H1 (cell line): ENCODE results near the gene KLHL21. TPM values are rescaled to one million over a fixed set of nuclear protein-coding genes. Genes with fewer than 3 reads are reported as not detected.

ENCODE experiments used
- CTCF ChIA-PET: fragments of 300-600 bp; sonication (Branson Sonifier 250); formaldehyde crosslinking; loops from one replicate; lab custom pipeline; 2021; ENCODE audit not compliant: partially characterized antibody; lab: Charles Lee
- POLR2A ChIA-PET: fragments of 300-600 bp; sonication (Branson Sonifier 250); formaldehyde crosslinking; loops from one replicate; lab custom pipeline; 2021; ENCODE audit warnings: inconsistent platforms; ENCODE audit not compliant: partially characterized antibody; lab: Charles Lee
- DNase-seq, 2 experiments: peaks; one replicate each; pipeline versions ENCODE4 v3.0.0 to v3.0.0-alpha.2; 2010 to 2022; ENCODE audit warnings: low spot score in 2 of 2, low read depth in 1 of 2, mixed read lengths in 1 of 2
- FAIRE-seq: peaks from 2 replicates; lab custom pipeline; 2011; peaks lifted over from hg19 to GRCh38; lab: Jason Lieb, UNC
- H2AFZ ChIP-seq: 2 replicates; pipeline ENCODE4 v1.8.1; 2012; ENCODE audit warnings: low read length, inconsistent platforms
- H2AK5ac ChIP-seq: 2 replicates; pipeline ENCODE4 v1.6.1; 2013; ENCODE audit warnings: low read depth, low read length
- H2BK120ac ChIP-seq: replicated peaks from 2 replicates; pipeline ENCODE3; 2013; ENCODE audit warnings: low read depth, low read length, inconsistent platforms
- H2BK12ac ChIP-seq: 2 replicates; pipeline ENCODE4 v1.6.1; 2013; ENCODE audit warnings: low read depth, low read length
- H2BK15ac ChIP-seq: 2 replicates; pipeline ENCODE4 v1.6.1; 2013; ENCODE audit warnings: low read length
- H2BK20ac ChIP-seq: 2 replicates; pipeline ENCODE4 v1.6.1; 2013; ENCODE audit warnings: low read length
- H2BK5ac ChIP-seq: 2 replicates; pipeline ENCODE4 v1.6.1; 2013; ENCODE audit warnings: low read depth, low read length
- H3K14ac ChIP-seq: 2 replicates; pipeline ENCODE4 v1.6.1; 2013; ENCODE audit warnings: inconsistent platforms; ENCODE audit not compliant: insufficient read length
- H3K18ac ChIP-seq: 2 replicates; pipeline ENCODE4 v1.6.1; 2013; ENCODE audit warnings: low read length; ENCODE audit errors: extremely low read depth
- H3K23ac ChIP-seq: 2 replicates; pipeline ENCODE4 v1.6.1; 2013; ENCODE audit warnings: inconsistent platforms; ENCODE audit not compliant: insufficient read length
- H3K23me2 ChIP-seq: 2 replicates; pipeline ENCODE4 v1.6.1; 2013; ENCODE audit warnings: low read depth, low read length
- H3K27ac ChIP-seq: 2 replicates; pipeline ENCODE4 v1.6.1; 2011; ENCODE audit warnings: low read depth, low read length, inconsistent platforms
- H3K27me3 ChIP-seq, 4 experiments: replicated peaks in 1 of 4; 1 replicate in 1 of 4; 2 replicates in 3 of 4; pipeline versions ENCODE4 v1.6.1 to v1.8.1; 2011 to 2013; ENCODE audit warnings: low read length in 3 of 4, mild to moderate bottlenecking in 3 of 4, inconsistent platforms in 2 of 4, mixed read lengths in 2 of 4, moderate library complexity in 1 of 4; ENCODE audit not compliant: control insufficient read depth in 3 of 4, insufficient read depth in 3 of 4; ENCODE audit errors: extremely low read depth in 1 of 4
- H3K36me3 ChIP-seq, 4 experiments: 2 replicates each; pipeline versions ENCODE4 v1.6.1 to v1.8.1; 2011 to 2013; ENCODE audit warnings: mild to moderate bottlenecking in 4 of 4, low read length in 3 of 4, moderate library complexity in 2 of 4, control low read depth in 1 of 4, inconsistent platforms in 1 of 4; ENCODE audit not compliant: insufficient read depth in 4 of 4, control insufficient read depth in 2 of 4
- H3K4ac ChIP-seq: replicated peaks from 2 replicates; pipeline ENCODE3; 2013; ENCODE audit warnings: low read length, low read depth, mixed read lengths, inconsistent platforms; ENCODE audit not compliant: insufficient read length
- H3K4me1 ChIP-seq, 4 experiments: replicated peaks in 1 of 4; 1 replicate in 1 of 4; 2 replicates in 3 of 4; pipeline versions ENCODE4 v1.6.1 to v1.8.1; 2011 to 2013; ENCODE audit warnings: low read length in 3 of 4, inconsistent platforms in 2 of 4, mixed read lengths in 1 of 4; ENCODE audit not compliant: insufficient read depth in 4 of 4, control insufficient read depth in 3 of 4
- H3K4me2 ChIP-seq, 2 experiments: 2 replicates each; pipeline versions ENCODE4 v1.6.1 to v1.8.1; 2011 to 2013; ENCODE audit warnings: low read depth in 2 of 2, low read length in 2 of 2, control low read depth in 1 of 2, inconsistent platforms in 1 of 2, mild to moderate bottlenecking in 1 of 2; ENCODE audit not compliant: insufficient read depth in 1 of 2
- H3K4me3 ChIP-seq, 4 experiments: fragments of 200-600, 300-600 bp in 1 of 4; sonication (generic), shearing (Covaris generic), sonication (Bioruptor Twin) in 1 of 4; 2 replicates each; pipeline versions ENCODE4 v1.5.1 to v1.8.1; 2011 to 2016; ENCODE audit warnings: low read length in 4 of 4, low read depth in 3 of 4, control low read depth in 2 of 4, inconsistent platforms in 2 of 4, mild to moderate bottlenecking in 2 of 4, mixed read lengths in 1 of 4, moderate library complexity in 1 of 4; ENCODE audit not compliant: insufficient read depth in 2 of 4; ENCODE audit errors: extremely low read depth in 1 of 4
- H3K56ac ChIP-seq: replicated peaks from 2 replicates; pipeline ENCODE3; 2013; ENCODE audit warnings: low read depth, mild to moderate bottlenecking, mixed read lengths, low read length, inconsistent platforms; ENCODE audit not compliant: insufficient read length
- H3K79me1 ChIP-seq: 2 replicates; pipeline ENCODE4 v1.6.1; 2013; ENCODE audit warnings: low read depth, low read length, control low read depth
- H3K79me2 ChIP-seq, 2 experiments: 2 replicates each; pipeline versions ENCODE4 v1.6.1 to v1.8.1; 2012 to 2013; ENCODE audit warnings: low read length in 2 of 2, mild to moderate bottlenecking in 2 of 2, inconsistent platforms in 1 of 2; ENCODE audit not compliant: insufficient read depth in 2 of 2, control insufficient read depth in 1 of 2
- H3K9ac ChIP-seq, 4 experiments: replicated peaks in 1 of 4; 1 replicate in 1 of 4; 2 replicates in 3 of 4; pipeline versions ENCODE4 v1.6.1 to v1.8.1; 2011 to 2013; ENCODE audit warnings: low read depth in 3 of 4, low read length in 3 of 4, control low read depth in 2 of 4, mild to moderate bottlenecking in 2 of 4, moderate library complexity in 2 of 4, inconsistent platforms in 1 of 4; ENCODE audit errors: extremely low read depth in 1 of 4
- H3K9me3 ChIP-seq, 2 experiments: 2 replicates each; pipeline versions ENCODE4 v1.6.1 to v1.8.1; 2012 to 2013; ENCODE audit warnings: mild to moderate bottlenecking in 2 of 2, moderate library complexity in 2 of 2, control low read depth in 1 of 2, inconsistent platforms in 1 of 2, low read depth in 1 of 2, low read length in 1 of 2, mixed read lengths in 1 of 2; ENCODE audit not compliant: insufficient read depth in 2 of 2
- H4K20me1 ChIP-seq, 2 experiments: replicated peaks in 1 of 2; 2 replicates each; pipeline versions ENCODE3 to v1.8.1; 2011 to 2013; ENCODE audit warnings: inconsistent platforms in 2 of 2, low read length in 2 of 2, mild to moderate bottlenecking in 1 of 2; ENCODE audit not compliant: insufficient read depth in 2 of 2, control insufficient read depth in 1 of 2
- H4K5ac ChIP-seq: 2 replicates; pipeline ENCODE4 v1.6.1; 2013; ENCODE audit warnings: low read length, low read depth, mixed read lengths, inconsistent platforms; ENCODE audit not compliant: insufficient read length
- H4K8ac ChIP-seq: 2 replicates; pipeline ENCODE4 v1.8.0; 2013; ENCODE audit warnings: mild to moderate bottlenecking, moderate library complexity, low read length, inconsistent platforms; ENCODE audit not compliant: insufficient read depth; ENCODE audit errors: extremely low read depth
- H4K91ac ChIP-seq: replicated peaks from 2 replicates; pipeline ENCODE3; 2013; ENCODE audit warnings: low read length, mixed read lengths, inconsistent platforms; ENCODE audit not compliant: insufficient read length
- EZH2 ChIP-seq: fragments of 200-600 bp; sonication (generic); IDR thresholded peaks from 2 replicates; pipeline ENCODE4 v1.7.1; 2012; ENCODE audit warnings: low read depth, mild to moderate bottlenecking, moderate library complexity, low read length, inconsistent platforms; ENCODE audit not compliant: severe bottlenecking
- HDAC6 ChIP-seq: IDR thresholded peaks from one replicate; pipeline ENCODE4 v1.7.1; 2012; ENCODE audit warnings: low read depth, mild to moderate bottlenecking, inconsistent platforms, low read length, moderate library complexity
- JUN ChIP-seq: IDR thresholded peaks from 2 replicates; pipeline ENCODE4 v1.6.1; 2011; ENCODE audit warnings: low read depth, mild to moderate bottlenecking, improper control_type of control experiment, low read length
- SP1 ChIP-seq: IDR thresholded peaks from 2 replicates; pipeline ENCODE4 v1.6.1; 2011; ENCODE audit warnings: low read depth, low read length
- SP4 ChIP-seq: IDR thresholded peaks from 2 replicates; pipeline ENCODE4 v1.6.1; 2012; ENCODE audit warnings: low read length, inconsistent platforms
- WGBS, 2 experiments: shearing (Covaris generic) in 1 of 2; methylation state at CpG; one replicate each; pipeline versions ENCODE4 v1.1.6 to v1.1.7; 2013 to 2015; ENCODE audit warnings: low lambda C conversion rate in 2 of 2, mixed read lengths in 2 of 2, inconsistent platforms in 1 of 2, low coverage in 1 of 2, missing lambda C conversion rate in 1 of 2; ENCODE audit not compliant: insufficient replicate concordance in 2 of 2, insufficient coverage in 1 of 2, insufficient read length in 1 of 2; ENCODE audit errors: extremely low coverage in 1 of 2, missing lambda C conversion rate in 1 of 2; 5-methylcytosine and 5-hydroxymethylcytosine counted together
- polyA plus RNA-seq, 7 experiments: library from polyadenylated mRNA; depleted of rRNA in 3 of 7; stranded (reverse) in 5 of 7; unstranded in 2 of 7; fragments of >200 nt in 5 of 7; fragments of 200-250 nt in 2 of 7; gene quantifications; 1 replicate in 5 of 7; 2 replicates in 1 of 7; 4 replicates in 1 of 7; pipeline versions ENCODE4 v1.2.1 to v1.2.3, GENCODE V29; 2011 to 2013; ENCODE audit warnings: missing spikeins in 2 of 7, mixed read lengths in 2 of 7
- total RNA-seq: library from RNA; stranded (reverse); fragmentation: NEBNext Ultra II Directional; extraction: Animal tissue kit (Norgen Biotek cat#: 25700); gene quantifications from 2 replicates; pipeline ENCODE4 v1.2.1, GENCODE V29; 2021

KLHL21 gene
- total and polyA plus RNA-seq, 2 of the 8 experiments (the other 6 are each of a cell fraction or from before 2014, with no cell fraction given): 11.9 to 22.3 TPM

- H2AK5ac ChIP-seq: no peak overlapping the region
- no peak overlapping the region; the same call in 1 of the 2 replicates for H3K27ac ChIP-seq
- no peaks in the 10 kb centered on the region; a peak in 1 of 7 replicates for H3K27me3 ChIP-seq
- peaks cover 0 to 6% (median 5%) of the 10 kb centered on the region in 4 experiments; a peak in 4 of 7 replicates for H3K4me1 ChIP-seq
- H3K36me3 ChIP-seq: peaks cover 10 to 37% (median 37%) of the 10 kb centered on the region in 4 experiments
- FAIRE-seq (no peak), DNase-seq (no peak)
- no peak overlapping the region for H3K14ac ChIP-seq
- H4K20me1 ChIP-seq: peaks cover 27 to 48% of the 10 kb centered on the region in 2 experiments
- H3K18ac ChIP-seq: no peak overlapping the region
- TF ChIP-seq HDAC6 (no peak), EZH2 (no peak), SP1 (no peak), JUN (no peak), SP4 (no peak)
- no peak overlapping the region for H3K56ac ChIP-seq
- H2AFZ ChIP-seq: no peak overlapping the region
- H2BK20ac ChIP-seq: no peak overlapping the region
- H4K5ac ChIP-seq: no peak overlapping the region
- H2BK120ac ChIP-seq: no peak overlapping the region
- H3K79me1 ChIP-seq: peaks cover 20% of the 10 kb centered on the region
- peak overlapping the region; percentile 12; the same call in 1 of the 2 replicates for H2BK5ac ChIP-seq
- no peak overlapping the region for H2BK12ac ChIP-seq
- no peak overlapping the region for H3K4ac ChIP-seq
- H3K4me3 ChIP-seq: no peak overlapping the region
- no peak overlapping the region for H3K9ac ChIP-seq
- no peak overlapping the region for H4K91ac ChIP-seq
- no peak overlapping the region for H2BK15ac ChIP-seq
- H4K8ac ChIP-seq: no peak overlapping the region
- ChIA-PET CTCF (interaction anchor here (0.5 to 1.9 kb wide), 8 partner anchors 8 to 73 kb away, joined by 3 to 8 read pairs (median 3); partner anchors contain the start of genes NOL9, TAS1R1 and THAP3), POLR2A (interaction anchor here (1.6 to 10.8 kb wide), 4 partner anchors 11 to 60 kb away, joined by 4 to 196 read pairs (median 120); partner anchors contain the start of genes THAP3 and ZBTB48)
- H3K4me2 ChIP-seq: no peak overlapping the region
- H3K23me2 ChIP-seq: peaks cover 15% of the 10 kb centered on the region
- 91% methylated on average over 15 of the region's 15 CpGs; no CpG with 5 or more reads in 1 of the 2 experiments for WGBS, 2 experiments
- H3K23ac ChIP-seq: no peak overlapping the region
- H3K79me2 ChIP-seq: peaks cover 21 to 53% of the 10 kb centered on the region in 2 experiments; a peak in 3 of 4 replicates
- H3K9me3 ChIP-seq: no peaks in the 10 kb centered on the region
These were observed 5.5 kb downstream of the KLHL21 start for GRCh38 chr1:6596886-6597776.
